SK-N-SH treated with all-trans-retinoic acid at 6 μM for 48 hours (cell line): Measurements from ENCODE around the gene TP53.

ENCODE experiments used
- ATAC-seq: fragments of 200-7000 bp; cut with Tn5 transposase; 3 replicates; pipeline ENCODE4 v1.9.1; 2020; ENCODE audit warnings: mild to moderate bottlenecking, moderate library complexity
- ARNTL ChIP-seq: fragments of 450-650 bp; formaldehyde crosslinking; IDR thresholded peaks from 2 replicates; pipeline ENCODE4 v1.5.0; 2020; ENCODE audit warnings: low read depth, mild to moderate bottlenecking, moderate library complexity, borderline replicate concordance
- BACH2 ChIP-seq: fragments of 250-450 bp; sonication (Bioruptor Pico); IDR thresholded peaks from 2 replicates; pipeline ENCODE4 v1.9.0; 2021; ENCODE audit warnings: mild to moderate bottlenecking, borderline replicate concordance
- CREB5 ChIP-seq: fragments of 250-450 bp; sonication (Bioruptor Pico); IDR thresholded peaks from 2 replicates; pipeline ENCODE4 v1.5.1; 2020; ENCODE audit warnings: low read depth, mild to moderate bottlenecking, moderate library complexity
- CSDC2 ChIP-seq: fragments of 250-450 bp; sonication (Bioruptor Pico); IDR thresholded peaks from 2 replicates; pipeline ENCODE4 v1.5.0; 2020; ENCODE audit warnings: mild to moderate bottlenecking, moderate library complexity
- CSRNP3 ChIP-seq: fragments of 250-450 bp; sonication (Bioruptor Pico); IDR thresholded peaks from 2 replicates; pipeline ENCODE4 v1.5.1; 2021; ENCODE audit warnings: mild to moderate bottlenecking, moderate library complexity
- ISL1 ChIP-seq: fragments of 250-450 bp; sonication (Bioruptor Pico); IDR thresholded peaks from 2 replicates; pipeline ENCODE4 v2.1.2; 2022; ENCODE audit warnings: mild to moderate bottlenecking, moderate library complexity
- OSR1 ChIP-seq: fragments of 250-450 bp; sonication (Bioruptor Pico); IDR thresholded peaks from 2 replicates; pipeline ENCODE4 v1.8.0; 2022; ENCODE audit warnings: moderate library complexity, mild to moderate bottlenecking, inconsistent platforms
- PATZ1 ChIP-seq: fragments of 250-450 bp; sonication (Bioruptor Pico); IDR thresholded peaks from 2 replicates; pipeline ENCODE4 v1.8.0; 2020; ENCODE audit warnings: mild to moderate bottlenecking, moderate library complexity, borderline replicate concordance
- POU6F1 ChIP-seq: fragments of 250-450 bp; sonication (Bioruptor Pico); IDR thresholded peaks from 2 replicates; pipeline ENCODE4 v1.8.0; 2021; ENCODE audit warnings: low read depth, mild to moderate bottlenecking, moderate library complexity, borderline replicate concordance
- PPARA ChIP-seq: fragments of 250-450 bp; sonication (Bioruptor Pico); IDR thresholded peaks from 2 replicates; pipeline ENCODE4 v1.5.0; 2020; ENCODE audit warnings: mild to moderate bottlenecking, borderline replicate concordance
- RARB ChIP-seq: fragments of 250-450 bp; sonication (Bioruptor Pico); IDR thresholded peaks from 2 replicates; pipeline ENCODE4 v1.8.0; 2021; ENCODE audit warnings: mild to moderate bottlenecking, moderate library complexity
- SNAI2 ChIP-seq: fragments of 250-450 bp; sonication (Bioruptor Pico); IDR thresholded peaks from 2 replicates; pipeline ENCODE4 v1.5.0; 2020; ENCODE audit warnings: mild to moderate bottlenecking, moderate library complexity
- TCF4 ChIP-seq: fragments of 250-450 bp; sonication (Bioruptor Pico); IDR thresholded peaks from 2 replicates; pipeline ENCODE4 v1.8.0; 2021; ENCODE audit warnings: mild to moderate bottlenecking, moderate library complexity, borderline replicate concordance
- TOX ChIP-seq: fragments of 250-450 bp; sonication (Bioruptor Pico); IDR thresholded peaks from 2 replicates; pipeline ENCODE4 v1.8.0; 2021; ENCODE audit warnings: mild to moderate bottlenecking, moderate library complexity, borderline replicate concordance
- ZC3H10 ChIP-seq: fragments of 250-450 bp; sonication (Bioruptor Pico); IDR thresholded peaks from 2 replicates; pipeline ENCODE4 v1.5.1; 2021; ENCODE audit warnings: mild to moderate bottlenecking, moderate library complexity
- ZFP3 ChIP-seq: fragments of 250-450 bp; sonication (Bioruptor Pico); IDR thresholded peaks from 2 replicates; pipeline ENCODE4 v1.5.0; 2020; ENCODE audit warnings: mild to moderate bottlenecking, moderate library complexity
- ZNF565 ChIP-seq: fragments of 450-650 bp; formaldehyde crosslinking; conservative IDR thresholded peaks from 2 replicates; pipeline ENCODE4 v1.5.0; 2020; ENCODE audit warnings: low read depth, mild to moderate bottlenecking, moderate library complexity

Gene TP53

DNA sequence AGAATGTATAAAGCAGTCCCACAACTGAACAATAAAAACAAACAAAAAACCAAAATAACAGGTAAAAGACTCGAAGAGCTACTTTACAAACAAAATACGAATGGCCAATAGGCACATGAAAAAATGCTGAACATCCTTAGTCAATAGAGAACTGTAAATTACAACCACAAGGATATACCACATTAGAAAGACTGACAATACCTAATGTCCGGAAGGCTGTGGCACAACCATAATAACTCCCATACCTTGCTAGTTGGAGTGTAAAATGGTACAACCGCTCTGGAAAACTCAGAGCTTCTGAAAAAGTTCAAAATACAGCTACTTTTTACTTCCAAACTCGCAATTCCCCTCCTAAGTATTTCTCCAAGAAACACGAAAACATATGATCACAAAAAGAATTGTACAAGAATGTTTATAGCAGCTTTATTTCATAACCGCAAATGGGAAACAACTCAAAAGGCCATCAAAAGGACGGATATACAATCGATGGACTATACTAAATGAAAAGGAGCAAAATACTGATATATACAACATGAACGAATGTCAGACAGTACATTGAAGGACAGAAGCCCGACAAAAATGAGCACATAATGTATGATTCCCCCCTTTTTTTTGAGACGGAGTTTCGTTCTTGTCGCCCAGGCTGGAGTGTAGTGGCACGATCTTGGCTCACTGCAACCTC lies 2.3 kb downstream of the TP53 start:
- TF ChIP-seq OSR1 (CRISPR knock-in tag) (no peak), CSRNP3 (CRISPR knock-in tag) (no peak), RARB (CRISPR knock-in tag) (no peak), ZC3H10 (CRISPR knock-in tag) (no peak), CREB5 (no peak), TCF4 (CRISPR knock-in tag) (no peak), SNAI2 (CRISPR knock-in tag) (no peak), ARNTL (CRISPR knock-in tag) (no peak), ISL1 (CRISPR knock-in tag) (no peak), CSDC2 (CRISPR knock-in tag) (no peak), POU6F1 (CRISPR knock-in tag) (no peak), ZFP3 (CRISPR knock-in tag) (no peak), PATZ1 (CRISPR knock-in tag) (no peak), TOX (no peak), PPARA (CRISPR knock-in tag) (no peak)
- no peak for ATAC-seq

GRCh38 chr17:7677388-7678067 lies 9.8 kb downstream of the TP53 start:
- TF ChIP-seq SNAI2 (CRISPR knock-in tag) (no peak), CSRNP3 (CRISPR knock-in tag) (no peak), ARNTL (CRISPR knock-in tag) (no peak), POU6F1 (CRISPR knock-in tag) (no peak), CREB5 (no peak), ZNF565 (no peak), OSR1 (CRISPR knock-in tag) (no peak), TOX (no peak), BACH2 (CRISPR knock-in tag) (no peak), TCF4 (CRISPR knock-in tag) (no peak)
- no peak for ATAC-seq
